ENCODE measurements around the gene SORCS2. TPM values are rescaled to one million over a fixed set of nuclear protein-coding genes. Genes with fewer than 3 reads are reported as not detected.

Gene SORCS2
- total RNA-seq, 4 donors from 2014 or later: 0.07 to 1.2 (median 0.11) TPM

- no peak for ATAC-seq
- DNase-seq: no peak
These were observed 233.5 kb downstream of the SORCS2 start for GRCh38 chr4:7425591-7426468.

GRCh38 chr4:7426525-7427171 lies 234.3 kb downstream of the SORCS2 start:
- ATAC-seq (no peak), DNase-seq (no peak)
- Histone ChIP-seq H3K27me3 (no peaks in the 10 kb centered on the region), H3K4me1 (no peaks in the 10 kb centered on the region), H3K4me3 (no peak overlapping the region), H3K27ac (no peak overlapping the region), H3K36me3 (no peaks in the 10 kb centered on the region), H3K9me3 (no peaks in the 10 kb centered on the region)
- intact Hi-C loops (cut with DNase I; ENCODE audit: low total_unique reads): no loop called here
- TF ChIP-seq POLR2A (IDR thresholded peaks at IDR 0.05): no peak
- TF ChIP-seq CTCF (IDR thresholded peaks at IDR 0.05 in 4 of 5, conservative IDR thresholded peaks at IDR 0.05 in 1 of 5): no peak
- in situ Hi-C loops (cut with MboI; ENCODE audit: low sequenced_read_pairs in 4 of 4): no loop called here

More at GRCh38 chr4:7425591-7426468, 233.5 kb downstream of the SORCS2 start:
- in situ Hi-C loops (cut with MboI; ENCODE audit: low sequenced_read_pairs in 4 of 4): no loop called here
- Histone ChIP-seq H3K9me3 (no peaks in the 10 kb centered on the region), H3K4me1 (no peaks in the 10 kb centered on the region), H3K27me3 (no peaks in the 10 kb centered on the region), H3K27ac (no peak overlapping the region), H3K36me3 (no peaks in the 10 kb centered on the region), H3K4me3 (no peak overlapping the region)
- intact Hi-C loops (cut with DNase I; ENCODE audit: low total_unique reads): no loop called here
- TF ChIP-seq CTCF (IDR thresholded peaks at IDR 0.05 in 4 of 5, conservative IDR thresholded peaks at IDR 0.05 in 1 of 5) (no peak), POLR2A (IDR thresholded peaks at IDR 0.05) (no peak)

GRCh38 chr4:7427361-7427760 lies 235.0 kb downstream of the SORCS2 start:
- ATAC-seq (no peak), DNase-seq (no peak)
- in situ Hi-C loops (cut with MboI; ENCODE audit: low sequenced_read_pairs in 4 of 4) (no loop called here), intact Hi-C loops (cut with DNase I; ENCODE audit: low total_unique reads) (no loop called here)
- TF ChIP-seq CTCF (IDR thresholded peaks at IDR 0.05 in 4 of 5, conservative IDR thresholded peaks at IDR 0.05 in 1 of 5) (no peak), POLR2A (IDR thresholded peaks at IDR 0.05) (no peak)
- Histone ChIP-seq H3K4me3 (no peak overlapping the region), H3K27ac (no peak overlapping the region), H3K36me3 (no peaks in the 10 kb centered on the region), H3K27me3 (no peaks in the 10 kb centered on the region), H3K9me3 (no peaks in the 10 kb centered on the region), H3K4me1 (no peaks in the 10 kb centered on the region)

GRCh38 chr4:7427831-7428260 lies 235.5 kb downstream of the SORCS2 start:
- in situ Hi-C loops (cut with MboI; ENCODE audit: low sequenced_read_pairs in 4 of 4): no loop called here
- Histone ChIP-seq H3K27me3 (no peaks in the 10 kb centered on the region), H3K4me1 (no peaks in the 10 kb centered on the region), H3K9me3 (no peaks in the 10 kb centered on the region), H3K4me3 (no peak overlapping the region), H3K36me3 (no peaks in the 10 kb centered on the region), H3K27ac (no peak overlapping the region)
- TF ChIP-seq CTCF (IDR thresholded peaks at IDR 0.05 in 4 of 5, conservative IDR thresholded peaks at IDR 0.05 in 1 of 5): no peak
- TF ChIP-seq POLR2A (IDR thresholded peaks at IDR 0.05): no peak
- DNase-seq (no peak), ATAC-seq (no peak)
- intact Hi-C loops (cut with DNase I; ENCODE audit: low total_unique reads): no loop called here

Measured in gastrocnemius medialis (tissue), 4 donors.